ENCODE data around the gene PACSIN2.

Gene PACSIN2

GRCh38 chr22:42881982-42882656, 132.8 kb downstream of the PACSIN2 start:
- DNase-seq (ENCODE audit: low spot score): no peak

DNA sequence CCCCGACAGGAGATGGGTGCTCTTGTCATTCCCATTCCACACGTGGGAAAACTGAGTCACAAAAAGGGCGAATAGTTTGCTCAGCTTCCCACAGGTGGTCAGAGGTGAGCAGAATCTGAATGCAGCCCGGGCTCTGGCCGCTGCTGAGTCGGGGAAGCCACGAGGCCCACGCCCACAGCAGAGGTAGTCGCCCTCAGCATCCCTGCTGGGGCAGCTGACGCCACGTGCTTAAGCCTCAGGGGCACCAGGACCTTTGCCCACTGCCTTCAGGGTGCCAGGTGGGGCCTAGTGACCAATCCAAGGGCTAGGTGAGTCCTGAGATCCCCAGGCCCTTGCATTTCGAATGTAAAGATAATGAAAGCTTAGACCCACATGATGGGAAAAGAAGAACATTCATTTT, 133.7 kb downstream of the PACSIN2 start:
- DNase-seq (ENCODE audit: low spot score): no peak

GRCh38 chr22:42880815-42881214, 134.1 kb downstream of the PACSIN2 start:
- DNase-seq (ENCODE audit: low spot score): no peak

DNA sequence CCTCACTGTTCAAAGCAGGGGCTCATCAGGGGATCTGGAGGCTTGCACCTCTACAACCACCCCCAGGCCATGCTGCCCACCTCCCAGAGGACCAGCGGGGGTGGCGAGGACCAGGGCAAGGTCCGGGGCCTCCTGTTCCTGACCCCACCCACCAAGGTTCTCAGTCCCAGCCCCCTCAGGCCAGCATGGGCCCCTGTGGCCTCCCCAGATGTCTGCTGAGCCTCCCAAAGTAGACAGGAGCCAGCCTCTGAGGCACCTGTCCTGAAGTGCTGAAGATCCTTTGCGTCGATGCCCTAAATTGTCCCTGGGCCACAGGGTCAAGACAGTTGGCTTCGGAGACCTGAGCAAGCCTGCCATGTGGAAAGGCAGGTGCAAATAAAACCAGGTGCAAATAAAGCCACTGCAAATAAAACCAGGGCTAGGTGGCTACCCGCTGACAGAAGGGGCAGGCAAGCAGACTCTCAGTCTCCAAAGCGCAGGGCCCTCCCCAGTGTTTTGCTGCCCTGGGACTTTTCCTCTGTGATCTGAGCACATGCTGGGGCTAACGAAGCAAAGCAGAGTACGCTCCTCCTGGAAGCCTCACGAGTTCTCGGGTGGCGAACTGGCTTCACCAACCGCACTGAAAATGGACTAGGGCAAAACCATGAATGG, 135.5 kb downstream of the PACSIN2 start:
- no peak for DNase-seq (ENCODE audit: low spot score)

DNA sequence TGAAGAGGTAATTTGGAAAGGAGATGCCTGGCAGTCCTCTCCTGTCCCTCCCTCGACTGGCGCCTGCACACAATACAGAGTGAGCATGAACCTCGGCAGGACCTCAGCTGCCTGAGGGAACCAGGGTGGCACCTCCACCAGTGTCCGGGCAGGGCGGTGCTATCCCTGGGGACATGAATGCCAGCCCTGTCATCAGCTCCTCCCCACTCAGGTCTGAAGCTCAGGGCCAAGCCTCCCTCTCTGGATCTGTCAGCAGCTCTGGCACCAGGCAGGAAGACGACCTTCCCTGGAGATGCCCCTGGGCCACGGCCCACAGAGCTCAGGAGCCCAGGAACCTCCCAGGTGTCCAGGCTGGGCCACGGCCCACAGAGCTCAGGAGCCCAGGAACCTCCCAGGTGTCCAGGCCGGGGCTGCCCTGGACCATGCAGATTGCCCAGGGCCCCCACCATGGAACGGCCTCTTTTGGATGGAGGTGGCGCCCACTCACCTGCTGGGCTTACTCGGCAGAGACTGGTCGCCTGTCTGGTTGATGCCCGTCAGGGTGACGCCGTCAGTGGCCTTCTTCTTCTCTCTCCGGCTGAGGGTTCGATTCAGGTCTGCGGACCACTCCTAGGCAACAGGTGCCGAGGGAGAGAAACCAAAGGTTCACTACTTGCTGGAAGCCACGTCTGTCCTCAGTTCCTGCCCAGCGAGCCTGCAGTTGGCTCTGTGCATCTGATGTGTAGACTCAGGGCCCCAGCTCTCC, 136.2 kb downstream of the PACSIN2 start:
- no peak for DNase-seq (ENCODE audit: low spot score)

- no peak for DNase-seq (ENCODE audit: low spot score)
Observed at GRCh38 chr22:42877597-42878340, 137.2 kb downstream of the PACSIN2 start.

DNA sequence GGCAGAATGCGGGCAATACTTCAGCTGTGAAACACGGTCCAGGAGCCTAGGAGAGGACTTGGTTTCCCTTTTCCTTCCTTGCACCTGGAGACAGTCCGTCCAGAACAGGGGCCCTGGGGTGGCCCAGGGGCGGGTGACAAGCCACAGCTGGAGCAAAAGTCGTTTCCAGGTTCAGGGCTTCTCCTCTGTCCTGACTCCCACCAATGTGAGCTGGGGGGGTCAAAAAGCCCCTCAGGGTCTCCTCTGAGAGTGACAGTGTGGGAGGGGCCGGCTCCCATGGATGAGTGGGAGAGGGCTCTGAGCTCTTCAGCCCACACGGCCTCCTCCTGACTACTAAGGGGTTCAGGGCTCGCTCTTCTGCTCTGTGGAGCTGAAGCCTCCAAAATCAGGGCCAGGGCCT, 137.8 kb downstream of the PACSIN2 start:
- DNase-seq (ENCODE audit: low spot score): no peak

DNA sequence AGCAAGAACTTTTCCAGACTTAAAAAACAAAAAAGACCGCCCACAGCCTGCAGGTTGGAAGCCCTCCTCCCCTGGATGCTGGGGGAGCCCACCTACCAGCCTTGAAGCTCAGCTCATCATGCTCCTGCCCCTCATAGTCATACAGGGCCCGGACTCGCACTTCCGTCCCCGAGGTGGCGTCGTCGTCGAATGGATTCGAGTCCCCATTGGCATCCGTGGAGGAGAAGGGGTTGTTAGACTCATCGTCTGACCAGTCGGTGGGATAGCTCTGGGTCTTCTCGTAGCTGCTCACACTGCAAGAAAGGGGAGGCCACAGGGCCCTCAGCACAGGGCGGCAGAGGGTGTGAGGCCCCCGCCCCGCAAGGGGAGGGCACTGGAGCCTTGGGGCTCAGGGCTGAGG, 138.9 kb downstream of the PACSIN2 start:
- no peak for DNase-seq (ENCODE audit: low spot score)

DNA sequence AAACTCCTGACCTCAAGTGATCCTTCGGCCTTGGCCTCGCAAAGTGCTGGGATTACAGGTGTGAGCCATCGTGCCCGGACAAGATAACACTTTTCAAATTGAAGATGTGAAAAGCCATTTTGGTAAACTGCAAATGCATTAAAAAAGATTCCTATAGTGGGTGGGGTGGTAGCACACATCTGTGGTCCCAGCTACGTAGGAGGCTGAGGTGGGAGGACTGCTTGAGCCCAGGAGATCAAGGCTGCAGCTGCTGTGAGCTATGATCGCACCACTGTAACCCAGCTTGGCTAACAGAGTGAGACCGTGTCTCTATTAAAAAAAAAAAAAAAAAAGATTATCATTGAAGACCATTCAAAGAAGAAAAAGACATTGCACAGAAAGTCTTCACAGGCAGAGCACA, 140.9 kb downstream of the PACSIN2 start:
- no peak for DNase-seq (ENCODE audit: low spot score)

DNA sequence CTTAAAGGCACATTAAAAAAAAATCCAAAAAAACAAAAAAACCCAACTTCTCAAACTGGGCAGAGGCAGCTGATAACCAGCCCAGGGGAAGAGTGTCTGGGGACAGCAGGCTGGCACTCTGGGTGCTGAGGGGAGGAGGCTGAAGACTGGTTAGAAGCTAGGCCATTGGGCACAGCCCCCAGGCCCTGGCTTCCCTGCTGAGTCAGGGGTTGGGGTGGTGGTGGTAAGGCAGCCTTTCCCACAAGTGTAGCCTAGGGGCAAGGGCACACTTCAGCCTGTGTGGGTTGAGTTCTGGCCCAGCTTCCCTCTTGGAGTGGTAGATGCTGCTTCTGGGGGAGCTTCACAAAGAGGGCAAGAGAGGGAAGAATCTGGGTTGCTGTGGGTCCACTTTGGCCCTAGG, 141.6 kb downstream of the PACSIN2 start:
- DNase-seq (ENCODE audit: low spot score): no peak

DNA sequence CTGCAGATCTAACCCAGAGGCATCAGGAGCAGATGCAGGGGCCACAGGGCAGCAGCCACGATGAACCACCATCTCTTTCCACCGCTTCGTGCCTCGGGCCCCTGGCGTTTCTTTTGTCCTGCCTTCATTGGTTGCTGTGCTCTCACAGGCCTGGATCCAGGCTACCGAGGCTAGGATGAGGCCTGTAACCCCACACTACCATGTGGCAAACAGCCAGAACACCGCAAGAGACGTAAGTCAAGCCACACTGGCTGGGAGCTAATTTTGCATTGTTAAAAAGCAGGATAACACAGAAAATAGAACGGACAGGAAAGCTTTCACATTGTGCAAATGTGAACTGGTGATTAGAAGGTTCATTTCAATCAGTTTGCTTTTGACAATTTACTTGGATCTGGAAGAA, 142.1 kb downstream of the PACSIN2 start:
- DNase-seq (ENCODE audit: low spot score): no peak

- no peak for DNase-seq (ENCODE audit: low spot score)
Observed at GRCh38 chr22:42871146-42872050, 143.6 kb downstream of the PACSIN2 start.

DNA sequence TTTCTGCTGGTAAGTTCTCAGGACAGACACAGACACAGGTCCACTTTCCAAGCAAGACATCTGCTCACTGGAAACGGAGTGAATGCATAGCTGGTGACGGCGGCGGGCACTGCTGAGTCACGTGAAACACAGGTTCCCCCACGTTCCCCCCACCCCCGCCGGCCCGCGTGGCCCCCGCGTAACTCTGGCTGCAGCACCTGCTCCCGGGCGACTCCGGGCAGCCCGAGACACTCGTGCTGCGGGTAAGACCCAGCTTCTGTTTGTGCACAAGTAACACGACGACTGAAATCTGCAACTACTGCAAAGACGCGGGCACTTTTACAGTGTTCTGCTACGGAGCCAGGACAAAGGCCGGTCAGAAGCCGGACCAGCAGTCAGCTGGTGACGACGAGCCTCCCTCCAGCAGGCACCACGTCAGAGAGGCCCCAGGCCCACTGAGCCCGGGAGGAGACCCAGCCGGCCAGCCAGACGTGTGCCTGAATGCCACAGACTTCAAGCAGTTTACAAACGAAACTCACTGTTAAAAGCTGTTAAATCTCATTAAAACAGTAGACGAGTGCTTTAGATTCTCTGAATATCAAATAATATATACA, 145.0 kb downstream of the PACSIN2 start:
- DNase-seq (ENCODE audit: low spot score): no peak

GRCh38 chr22:42869463-42869862, 145.5 kb downstream of the PACSIN2 start:
- no peak for DNase-seq (ENCODE audit: low spot score)

- DNase-seq (ENCODE audit: low spot score): no peak
Observed at GRCh38 chr22:42868751-42869251, 146.1 kb downstream of the PACSIN2 start.

- DNase-seq (ENCODE audit: low spot score): no peak
Observed at GRCh38 chr22:42866100-42866499, 148.8 kb downstream of the PACSIN2 start.

DNA sequence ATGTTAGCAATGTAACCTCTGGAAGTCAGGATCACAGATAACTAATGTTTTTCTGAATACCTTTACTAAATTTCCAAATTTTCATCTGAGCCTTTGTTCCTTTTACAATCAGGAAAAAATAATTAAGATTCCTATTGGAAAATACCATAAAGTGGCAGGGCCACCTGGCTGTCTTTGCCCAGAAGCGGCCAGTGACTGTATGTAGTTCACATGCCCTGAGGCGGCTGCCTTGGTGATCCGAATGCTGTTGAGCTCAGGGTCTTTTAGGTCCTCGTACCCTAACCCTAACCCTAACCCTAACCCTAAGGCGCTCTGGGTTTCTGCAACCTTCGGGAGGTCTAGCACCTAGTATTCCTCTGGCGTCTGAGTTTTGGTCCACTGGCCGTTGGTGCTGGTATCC, 149.4 kb downstream of the PACSIN2 start:
- DNase-seq (ENCODE audit: low spot score): no peak

DNA sequence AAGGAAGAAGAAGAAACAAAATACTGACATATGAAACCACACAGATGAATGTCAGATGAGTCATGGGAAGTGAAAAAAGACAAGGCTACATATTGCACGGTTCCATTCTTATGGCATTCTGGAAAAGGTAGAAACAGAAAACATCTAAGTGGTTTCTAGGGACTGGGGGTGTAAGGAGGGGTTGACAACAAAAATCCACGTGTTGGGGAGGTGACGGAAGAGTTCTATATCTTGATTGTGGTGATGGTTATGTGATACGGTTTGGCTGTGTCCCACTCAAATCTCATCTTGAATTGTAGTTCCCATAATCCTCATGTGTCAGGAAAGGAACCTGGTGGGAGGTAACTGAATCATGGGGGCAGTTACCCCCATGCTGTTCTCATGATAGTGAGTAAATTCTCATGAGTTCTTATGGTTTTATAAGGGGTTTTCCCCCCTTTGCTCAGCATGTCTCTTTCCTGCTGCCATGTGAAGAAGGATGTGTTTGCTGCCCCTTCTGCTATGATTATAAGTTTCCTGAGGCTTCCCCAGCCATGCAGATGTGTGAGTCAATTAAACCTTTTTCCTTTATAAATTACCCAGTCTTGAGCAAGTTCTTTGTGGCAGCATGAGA, 151.5 kb downstream of the PACSIN2 start:
- DNase-seq (ENCODE audit: low spot score): no peak

DNA sequence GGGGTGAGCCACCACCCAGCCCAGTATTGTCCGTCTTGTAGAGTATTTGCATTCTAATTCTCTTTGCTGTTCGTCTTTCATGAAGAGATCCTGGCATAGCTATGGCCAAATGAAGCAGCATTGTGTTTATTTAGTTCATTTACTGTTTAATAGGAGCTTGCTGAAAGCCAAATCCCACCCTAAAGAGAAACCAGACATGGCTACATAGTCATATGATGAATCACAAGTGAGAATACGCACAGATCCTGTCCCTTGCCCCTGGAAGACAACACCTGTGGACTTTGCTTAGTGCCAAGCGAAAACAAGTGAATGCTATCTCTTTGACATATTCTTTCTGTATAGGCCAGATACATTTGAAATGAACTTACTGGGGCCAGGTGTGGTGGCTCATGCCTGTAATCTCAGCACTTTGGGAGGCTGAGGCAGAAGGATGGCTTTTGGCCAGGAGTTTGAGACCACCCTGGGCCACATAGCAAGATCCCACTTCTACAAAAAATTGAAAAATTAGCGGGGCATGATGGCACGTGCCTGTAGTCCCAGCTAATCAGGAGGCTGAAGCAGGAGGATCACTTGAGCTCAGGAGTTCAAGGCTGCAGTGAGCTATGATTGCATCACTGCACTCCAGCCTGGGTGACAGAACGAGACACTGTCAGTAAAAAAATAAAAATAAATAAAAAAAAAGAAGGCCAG, 152.8 kb downstream of the PACSIN2 start:
- no peak for DNase-seq (ENCODE audit: low spot score)

GRCh38 chr22:42860968-42861367, 154.0 kb downstream of the PACSIN2 start:
- DNase-seq (ENCODE audit: low spot score): no peak
